Suprapubic skin (tissue), 3 donors: ENCODE results near the gene SLC22A1.
"Not testable (repeated sequence)": the region's sequence is repeated elsewhere in the genome, so short reads cannot be mapped to it uniquely, and the experiment has no call there.

Experiments used
- EP300 ChIP-seq: sonication (generic); formaldehyde crosslinking; IDR thresholded peaks from one replicate; pipeline ENCODE4 v1.6.1; 2017; ENCODE audit warnings: antibody characterized with exemption
- POLR2A ChIP-seq, 2 donors: fragments of 450-650 bp; IDR thresholded peaks; one replicate each; pipeline ENCODE4 v1.6.1; 2017; ENCODE audit warnings: antibody characterized with exemption in 2 of 2, mild to moderate bottlenecking in 2 of 2, moderate library complexity in 2 of 2
- TF ChIP-seq, protein P1 (sequence below), 2 donors: fragments of 200-600 bp in 1 of 2; fragments of 450-650 bp in 1 of 2; sonication (generic) in 1 of 2; IDR thresholded peaks; one replicate each; pipeline ENCODE4 v1.5.1; 2016 to 2019; ENCODE audit warnings: antibody characterized with exemption in 2 of 2, mild to moderate bottlenecking in 1 of 2, moderate library complexity in 1 of 2

DNA sequence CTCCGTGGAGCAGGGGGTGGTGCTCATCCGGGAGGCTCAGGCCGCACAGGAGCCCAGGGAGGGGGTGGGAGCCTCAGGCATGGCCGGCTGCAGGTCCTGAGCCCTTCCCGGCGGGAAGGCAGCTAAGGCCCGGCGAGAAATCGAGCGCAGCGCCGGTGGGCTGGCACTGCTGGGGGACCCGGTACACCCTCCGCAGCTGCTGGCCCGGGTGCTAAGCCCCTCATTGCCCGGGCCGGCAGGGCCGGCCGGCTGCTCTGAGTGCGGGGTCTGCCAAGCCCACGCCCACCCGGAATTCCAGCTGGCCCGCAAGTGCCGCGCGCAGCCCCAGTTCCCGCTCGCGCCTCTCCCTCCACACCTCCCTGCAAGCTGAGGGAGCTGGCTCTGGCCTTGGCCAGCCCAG is 7.1 kb upstream of the SLC22A1 start:
- TF ChIP-seq, protein P1, sequence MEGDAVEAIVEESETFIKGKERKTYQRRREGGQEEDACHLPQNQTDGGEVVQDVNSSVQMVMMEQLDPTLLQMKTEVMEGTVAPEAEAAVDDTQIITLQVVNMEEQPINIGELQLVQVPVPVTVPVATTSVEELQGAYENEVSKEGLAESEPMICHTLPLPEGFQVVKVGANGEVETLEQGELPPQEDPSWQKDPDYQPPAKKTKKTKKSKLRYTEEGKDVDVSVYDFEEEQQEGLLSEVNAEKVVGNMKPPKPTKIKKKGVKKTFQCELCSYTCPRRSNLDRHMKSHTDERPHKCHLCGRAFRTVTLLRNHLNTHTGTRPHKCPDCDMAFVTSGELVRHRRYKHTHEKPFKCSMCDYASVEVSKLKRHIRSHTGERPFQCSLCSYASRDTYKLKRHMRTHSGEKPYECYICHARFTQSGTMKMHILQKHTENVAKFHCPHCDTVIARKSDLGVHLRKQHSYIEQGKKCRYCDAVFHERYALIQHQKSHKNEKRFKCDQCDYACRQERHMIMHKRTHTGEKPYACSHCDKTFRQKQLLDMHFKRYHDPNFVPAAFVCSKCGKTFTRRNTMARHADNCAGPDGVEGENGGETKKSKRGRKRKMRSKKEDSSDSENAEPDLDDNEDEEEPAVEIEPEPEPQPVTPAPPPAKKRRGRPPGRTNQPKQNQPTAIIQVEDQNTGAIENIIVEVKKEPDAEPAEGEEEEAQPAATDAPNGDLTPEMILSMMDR (IDR thresholded peaks at IDR 0.05) = not testable (repeated sequence)
- not testable (repeated sequence) for TF ChIP-seq EP300; POLR2A (IDR thresholded peaks at IDR 0.05)
